ENCODE measurements around the gene PPP2R1B.

DNA sequence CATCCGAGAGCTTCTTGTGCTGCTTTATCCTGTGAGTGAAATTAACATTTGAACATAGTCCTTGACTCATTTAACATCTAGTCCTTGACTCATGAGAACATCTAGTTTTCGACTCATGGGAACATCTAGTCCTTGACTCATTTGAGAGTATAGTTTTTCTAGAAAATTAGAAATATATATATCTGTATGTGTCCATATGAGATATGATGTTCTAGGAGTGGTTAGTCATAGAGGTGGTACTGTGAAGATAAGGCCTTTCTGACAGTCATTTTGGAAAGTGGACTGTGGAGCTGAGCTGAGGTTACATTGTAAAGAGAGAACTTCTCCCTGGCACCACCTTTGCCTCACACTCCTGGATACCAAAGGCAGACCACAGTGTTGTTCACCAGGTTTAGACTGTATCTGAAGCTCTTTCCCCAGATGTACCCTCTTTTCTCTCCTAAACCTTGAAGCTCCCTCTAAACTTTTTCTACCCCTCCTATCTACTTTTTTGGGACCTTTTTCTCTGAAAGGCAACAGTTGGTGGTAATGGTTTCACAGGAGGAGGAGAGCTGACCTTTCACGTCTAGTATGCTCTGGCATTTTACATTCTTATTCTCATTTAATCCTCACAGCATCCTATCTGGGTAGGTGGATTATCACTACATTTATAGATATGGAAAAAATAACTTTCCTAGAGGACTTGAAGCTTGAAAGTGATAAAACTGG lies 67.2 kb downstream of the PPP2R1B start:
- no peak for TF ChIP-seq EZH2 (IDR thresholded peaks at IDR 0.05)
- no peak for TF ChIP-seq POLR2AphosphoS5 (IDR thresholded peaks at IDR 0.05; ENCODE audit: borderline replicate concordance, low read depth, low read length)
- TF ChIP-seq FOXP2 (optimal IDR thresholded peaks at IDR 0.05; ENCODE audit: control extremely low read depth, extremely low read length, insufficient read depth), result no peak
